Activated CD8-positive, alpha-beta memory T cell treated with anti-CD3 and anti-CD28 coated beads, Interleukin-2, amount 50 U/mL, for 1 hour (primary cell): ENCODE measurements around the gene STON2.
"Not testable (repeated sequence)": the region's sequence is repeated elsewhere in the genome, so short reads cannot be mapped to it uniquely, and the experiment has no call there.

Source experiments
- DNase-seq: peaks from one replicate; pipeline ENCODE4 v3.0.0-alpha.2; 2020; ENCODE audit errors: extremely low read depth

The STON2 gene

GRCh38 chr14:81384900-81385299, 15.2 kb downstream of the STON2 start:
- DNase-seq: no peak

DNA sequence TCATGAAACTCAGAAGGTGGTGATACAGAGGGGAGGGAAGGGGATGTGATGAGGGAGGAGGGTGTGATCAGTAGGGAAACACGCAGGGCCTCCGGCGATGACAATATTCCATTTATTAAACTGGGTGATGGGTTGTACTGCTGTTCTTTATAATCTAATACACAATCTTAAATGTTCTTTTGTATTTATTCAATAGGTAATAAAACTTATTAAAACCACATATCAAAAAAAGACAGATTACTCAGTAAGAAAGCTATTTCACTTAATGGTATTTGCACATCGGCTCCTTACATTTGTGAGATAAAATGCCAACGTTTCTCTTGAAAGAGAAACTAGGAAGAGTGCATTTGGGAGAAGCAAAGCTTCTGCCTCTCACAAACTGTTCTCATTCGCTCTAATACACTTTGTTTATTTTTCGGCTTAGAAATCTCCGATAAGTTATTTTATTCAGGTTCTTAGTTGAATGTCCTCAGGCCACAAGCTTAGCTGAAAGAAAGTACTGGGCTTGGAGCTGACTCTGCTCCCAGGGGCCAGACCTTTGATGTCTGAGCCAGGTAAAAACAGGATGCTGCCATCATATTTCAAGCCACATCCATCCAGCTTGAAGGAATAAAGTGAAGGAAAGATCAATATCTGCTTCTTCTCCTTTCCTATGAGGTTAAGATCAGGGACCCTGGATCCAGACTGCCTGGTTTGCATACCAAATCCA, 17.5 kb downstream of the STON2 start:
- no peak for DNase-seq

DNA sequence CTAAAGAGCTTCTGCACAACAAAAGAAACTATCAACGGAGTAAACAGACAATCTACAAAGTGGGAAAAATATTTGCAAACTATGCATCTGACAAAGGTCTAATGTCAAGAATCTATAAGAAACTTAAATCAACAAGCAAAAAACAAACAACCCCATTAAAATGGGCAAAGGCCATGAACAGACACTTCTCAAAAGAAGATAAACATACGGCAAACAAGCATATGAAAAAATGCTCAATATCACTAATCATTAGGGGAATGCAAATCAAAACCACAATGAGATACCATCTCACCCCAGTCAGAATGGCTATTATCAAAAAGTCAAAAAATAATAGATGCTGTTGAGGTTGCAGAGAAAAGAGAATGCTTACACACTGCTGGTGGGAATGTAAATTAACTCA, 20.1 kb downstream of the STON2 start:
- not testable (repeated sequence) for DNase-seq

DNA sequence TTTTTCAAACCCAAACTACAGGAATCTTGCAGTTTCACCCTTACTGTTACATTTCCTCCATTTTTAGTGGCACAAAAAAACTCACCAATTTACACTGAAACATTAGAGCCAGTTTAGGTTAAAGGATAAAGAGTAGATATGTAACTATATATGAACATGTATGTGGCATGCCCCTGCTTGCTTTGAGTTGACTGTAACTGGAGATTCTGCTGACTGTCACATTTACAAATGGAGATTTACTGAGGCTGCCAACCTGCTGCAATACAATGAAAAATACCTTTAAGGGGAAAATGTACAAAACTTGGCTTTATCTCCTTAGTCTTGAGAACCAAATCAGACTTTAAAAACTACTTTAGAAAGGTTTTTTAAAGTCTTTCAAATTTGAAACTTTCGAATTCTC, 28.3 kb downstream of the STON2 start:
- no peak for DNase-seq

- no peak for DNase-seq
Measured at GRCh38 chr14:81367563-81367962, 32.6 kb downstream of the STON2 start.

DNA sequence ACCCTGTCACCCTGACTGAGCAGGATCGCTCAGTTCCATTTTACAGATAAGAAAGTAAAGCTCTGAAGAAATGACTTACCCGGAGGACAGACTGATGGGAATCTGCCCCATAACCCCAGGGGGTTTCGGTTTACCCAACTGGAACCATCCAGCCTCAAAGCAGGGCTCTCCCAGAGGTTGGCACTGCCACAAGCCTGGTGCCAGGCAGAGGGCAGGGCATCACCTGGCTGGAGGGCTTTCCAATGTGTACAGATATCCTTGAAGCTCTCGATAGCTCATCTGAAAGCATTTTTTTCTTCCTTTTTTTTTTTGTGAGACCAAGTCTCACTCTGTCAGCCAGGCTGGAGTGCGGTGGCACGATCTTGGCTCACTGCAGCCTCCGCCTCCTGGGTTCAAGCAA, 33.2 kb downstream of the STON2 start:
- DNase-seq: no peak

GRCh38 chr14:81366214-81366613, 33.9 kb downstream of the STON2 start:
- DNase-seq: no peak

DNA sequence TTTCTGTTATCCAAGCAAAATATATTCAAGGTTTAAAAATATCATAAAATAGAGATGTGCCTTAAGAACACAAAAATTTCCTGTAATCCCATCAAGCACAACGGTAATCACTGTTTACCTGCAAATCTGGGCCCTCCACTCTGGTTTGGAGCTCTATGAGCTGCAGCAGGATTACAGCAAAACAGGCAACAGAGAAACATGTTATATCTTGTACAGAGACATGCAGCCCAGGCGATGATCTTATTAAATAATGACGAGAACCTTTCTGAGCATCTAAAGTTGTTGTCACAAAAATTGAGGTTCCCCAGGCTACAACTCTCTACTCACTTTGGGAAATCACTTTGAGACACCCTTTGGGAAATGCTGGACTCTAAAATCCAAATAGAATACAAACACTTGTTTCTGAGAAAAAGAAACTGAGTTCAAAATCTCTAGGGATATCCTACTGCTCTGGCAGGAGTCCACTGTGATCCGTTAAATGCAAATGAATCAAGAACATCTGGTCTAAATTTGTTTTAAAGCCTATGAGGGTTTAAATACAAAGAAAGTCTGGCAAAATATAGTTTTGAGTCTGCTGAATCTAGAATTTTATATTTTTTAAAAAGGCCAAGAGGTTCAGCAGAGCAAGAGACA, 36.3 kb downstream of the STON2 start:
- no peak for DNase-seq

- no peak for DNase-seq
Measured at GRCh38 chr14:81353691-81354323, 46.3 kb downstream of the STON2 start.

DNA sequence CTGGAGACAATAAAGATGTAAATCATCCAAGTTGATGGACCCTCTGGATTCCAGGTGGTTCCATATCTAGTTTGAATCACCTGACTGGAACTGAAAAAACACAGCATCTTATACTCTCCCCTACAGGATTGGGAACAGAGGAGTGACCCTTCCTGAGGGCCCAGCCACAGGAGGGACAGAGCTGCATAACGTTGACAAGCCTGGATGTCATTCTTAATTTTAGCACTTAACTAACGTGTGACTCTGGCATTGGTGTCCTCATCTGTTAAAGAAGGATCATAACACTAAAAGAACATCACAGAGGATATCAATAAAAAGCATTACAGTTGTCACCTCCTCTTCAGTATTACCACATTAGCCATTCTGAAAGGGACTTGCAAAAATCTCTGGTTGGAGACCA, 47.7 kb downstream of the STON2 start:
- no peak for DNase-seq

- DNase-seq: no peak
Measured at GRCh38 chr14:81351205-81351604, 48.9 kb downstream of the STON2 start.

DNA sequence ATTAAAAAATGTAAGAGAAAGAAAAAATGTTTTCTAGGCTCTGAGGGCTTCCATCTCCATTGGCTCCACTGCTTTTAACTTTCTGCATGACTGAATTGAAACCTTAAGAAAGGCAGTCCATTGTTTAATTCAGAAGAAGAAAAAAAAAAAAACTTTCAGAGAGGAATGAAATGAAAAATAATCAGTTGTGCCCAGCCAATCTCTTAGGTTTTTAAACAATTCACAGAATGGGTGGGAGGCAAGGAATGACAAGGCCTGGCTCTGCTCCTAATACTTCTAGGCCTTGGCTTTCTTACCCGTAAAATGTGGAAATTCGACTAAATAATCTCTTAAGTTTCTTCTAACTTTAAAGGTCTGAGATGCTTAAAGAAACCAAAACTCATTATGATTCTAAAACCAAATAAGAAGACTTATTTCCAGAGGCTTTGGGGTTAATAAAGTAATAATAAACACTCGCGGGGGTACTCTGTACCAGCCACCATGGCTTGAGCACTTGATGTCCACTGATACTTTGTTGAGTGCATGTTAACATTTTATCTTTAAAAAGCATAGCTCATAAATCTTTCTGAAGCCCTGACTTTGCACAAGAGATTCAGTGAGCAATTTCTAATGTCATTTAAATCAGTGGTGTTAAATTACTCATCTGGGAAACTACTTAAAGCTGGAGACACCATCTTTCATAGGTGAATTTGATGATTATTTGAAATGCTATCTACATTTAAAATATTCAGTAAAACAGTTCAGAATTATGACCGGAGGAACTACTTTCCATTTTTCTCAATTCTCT, 49.6 kb downstream of the STON2 start:
- no peak for DNase-seq

- DNase-seq: no peak
Measured at GRCh38 chr14:81348061-81348460, 52.1 kb downstream of the STON2 start.

DNA sequence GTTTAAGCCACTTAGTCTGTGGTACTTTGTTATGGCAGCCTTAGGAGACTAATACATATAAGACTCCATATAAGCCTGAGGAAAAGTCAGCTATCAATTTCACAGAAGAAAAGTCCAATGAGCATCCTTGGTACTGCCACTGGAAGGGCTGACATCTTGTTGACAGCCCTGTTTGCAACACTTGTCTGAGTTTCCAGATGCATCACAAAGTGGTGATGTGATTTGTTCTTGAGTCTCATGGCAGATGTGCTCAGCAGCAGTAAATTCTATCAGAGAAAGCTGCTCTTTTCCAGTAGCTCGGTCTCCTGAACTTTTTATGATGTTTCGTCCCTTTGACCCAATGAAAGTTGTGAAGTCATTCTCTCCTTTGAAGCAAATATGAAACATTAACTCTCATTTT, 54.3 kb downstream of the STON2 start:
- DNase-seq: no peak

- no peak for DNase-seq
Measured at GRCh38 chr14:81344481-81345160, 55.5 kb downstream of the STON2 start.

DNA sequence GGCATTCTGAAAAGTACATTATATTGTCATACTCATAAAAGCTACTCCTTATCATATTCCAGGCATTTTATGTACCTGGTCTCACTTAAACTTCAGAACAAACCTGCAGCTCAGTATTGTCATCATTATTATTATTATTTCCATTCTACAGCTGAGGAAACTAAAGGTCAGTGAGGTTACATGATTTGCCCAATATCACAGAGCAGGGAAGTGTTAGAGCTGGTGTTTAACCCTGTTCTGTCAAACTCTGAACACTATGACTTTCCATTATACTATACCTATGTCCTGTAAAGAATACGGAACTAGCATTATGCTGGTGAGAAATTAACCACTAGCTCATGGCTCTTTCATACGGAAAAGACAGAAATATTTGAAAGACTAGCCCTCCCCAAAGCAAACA, 56.4 kb downstream of the STON2 start:
- no peak for DNase-seq

DNA sequence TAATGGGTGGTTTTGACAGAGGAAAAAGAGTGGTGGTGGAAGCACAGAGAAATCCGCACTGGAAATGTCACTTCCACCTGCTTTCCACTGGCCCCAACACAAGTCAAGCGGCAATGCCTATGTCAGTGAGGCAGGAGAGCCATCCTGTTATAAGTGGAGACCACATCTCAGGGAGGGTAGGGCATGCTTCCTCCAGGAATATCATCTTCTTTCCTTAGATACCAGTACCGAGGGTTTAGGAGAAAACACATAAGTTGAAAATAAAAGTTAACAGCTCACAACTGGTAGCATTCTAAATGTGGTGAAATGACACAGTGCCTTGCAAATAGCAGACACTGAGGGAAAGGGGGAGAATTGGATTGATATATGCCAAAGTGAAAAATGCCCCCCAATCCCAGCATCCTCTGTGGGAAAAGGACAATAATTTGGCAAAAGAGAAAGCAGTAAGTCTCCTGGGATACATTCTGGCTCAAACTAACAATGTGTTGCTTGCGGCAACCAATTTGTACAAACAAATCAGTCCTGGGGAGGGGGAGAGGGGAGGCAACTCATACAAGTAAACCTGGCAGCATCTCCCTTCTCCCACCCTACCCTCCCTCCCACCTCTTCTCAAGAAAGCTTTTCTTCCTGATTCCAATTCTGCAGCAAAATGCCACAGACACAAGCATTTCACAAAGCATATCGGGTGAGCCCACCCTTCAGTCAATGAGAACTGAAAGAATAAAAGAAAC, 57.1 kb downstream of the STON2 start:
- DNase-seq: no peak

- no peak for DNase-seq
Measured at GRCh38 chr14:81341781-81342180, 58.3 kb downstream of the STON2 start.

- no peak for DNase-seq
Measured at GRCh38 chr14:81341370-81341769, 58.8 kb downstream of the STON2 start.

DNA sequence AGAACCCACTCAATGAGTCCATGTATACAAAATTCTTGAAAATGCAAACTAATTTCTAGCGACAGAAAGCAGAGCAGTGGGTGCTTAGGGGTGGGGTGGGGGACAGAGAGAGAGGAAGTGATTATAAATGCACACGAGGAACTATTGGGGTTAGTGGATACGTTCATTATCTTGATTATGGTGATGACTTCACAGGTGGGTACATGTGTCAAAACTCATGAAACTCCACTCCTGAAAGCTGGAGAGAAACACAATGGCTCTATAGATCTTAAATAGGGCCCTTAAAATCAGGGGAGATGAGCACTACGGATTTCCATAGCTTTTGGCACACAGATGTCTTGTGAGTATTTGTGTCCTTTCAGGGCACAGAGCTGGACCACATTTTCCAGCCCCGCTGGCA, 59.9 kb downstream of the STON2 start:
- no peak for DNase-seq

- DNase-seq: no peak
Measured at GRCh38 chr14:81337073-81337472, 63.1 kb downstream of the STON2 start.
